Measurements from ENCODE around the gene KLHL34. TPM values are rescaled to one million over a fixed set of nuclear protein-coding genes. Genes with fewer than 3 reads are reported as not detected.

The KLHL34 gene
- total and polyA plus RNA-seq, 2 experiments from 2014 or later = not detected

- H2AFZ ChIP-seq = no peak overlapping the region
- no peaks in the 10 kb centered on the region for H3K9me2 ChIP-seq (replicated peaks; ENCODE audit: insufficient read depth)
- H3K36me3 ChIP-seq (replicated peaks; ENCODE audit: insufficient read depth, low read depth) = no peaks in the 10 kb centered on the region
- H3K4me1 ChIP-seq (ENCODE audit: insufficient read depth) = no peaks in the 10 kb centered on the region
- TF ChIP-seq CTCF (IDR thresholded peaks at IDR 0.05; ENCODE audit: poor library complexity) (no peak), EZH2phosphoT487 (IDR thresholded peaks at IDR 0.05; ENCODE audit: low read depth, severe bottlenecking, unreplicated experiment) (no peak)
- H3K9me3 ChIP-seq (ENCODE audit: low read depth) = no peaks in the 10 kb centered on the region
- H3K27ac ChIP-seq = no peak overlapping the region
- no peak overlapping the region for H3K4me3 ChIP-seq
- H3K27me3 ChIP-seq = no peaks in the 10 kb centered on the region
- no peaks in the 10 kb centered on the region for H3K79me2 ChIP-seq
- DNase-seq (ENCODE audit: low spot score) = no peak
- no peaks in the 10 kb centered on the region for H4K20me1 ChIP-seq (ENCODE audit: insufficient read depth, poor library complexity, severe bottlenecking)
- 63% methylated on average over 5 of the region's 5 CpGs for WGBS (ENCODE audit: low lambda C conversion rate, missing lambda C conversion rate)
- H3K4me2 ChIP-seq = no peak overlapping the region
Measured at GRCh38 chrX:21612154-21612553, 46.0 kb downstream of the KLHL34 start.

- DNase-seq (ENCODE audit: low spot score) = no peak
- H2AFZ ChIP-seq = no peak overlapping the region
- H3K4me3 ChIP-seq = no peak overlapping the region
- no peaks in the 10 kb centered on the region for H3K9me3 ChIP-seq (ENCODE audit: low read depth)
- no peak overlapping the region for H3K27ac ChIP-seq
- H3K9me2 ChIP-seq (replicated peaks; ENCODE audit: insufficient read depth) = no peaks in the 10 kb centered on the region
- H3K4me2 ChIP-seq = no peak overlapping the region
- no peaks in the 10 kb centered on the region for H3K27me3 ChIP-seq
- no peak for TF ChIP-seq EZH2 (IDR thresholded peaks at IDR 0.05; ENCODE audit: borderline replicate concordance)
- no peak for TF ChIP-seq EZH2phosphoT487 (IDR thresholded peaks at IDR 0.05; ENCODE audit: low read depth, severe bottlenecking, unreplicated experiment)
- TF ChIP-seq CTCF (IDR thresholded peaks at IDR 0.05; ENCODE audit: poor library complexity) = no peak
- no peaks in the 10 kb centered on the region for H3K4me1 ChIP-seq (ENCODE audit: insufficient read depth)
- no peaks in the 10 kb centered on the region for H4K20me1 ChIP-seq (ENCODE audit: insufficient read depth, poor library complexity, severe bottlenecking)
- 88% methylated on average over 1 of the region's 1 CpG for WGBS (ENCODE audit: low lambda C conversion rate, missing lambda C conversion rate)
- no peaks in the 10 kb centered on the region for H3K36me3 ChIP-seq (replicated peaks; ENCODE audit: insufficient read depth, low read depth)
- H3K79me2 ChIP-seq = no peaks in the 10 kb centered on the region
Measured at GRCh38 chrX:21610168-21610567, 48.0 kb downstream of the KLHL34 start.

- no peak for DNase-seq (ENCODE audit: low spot score)
- Histone ChIP-seq H3K9me2 (replicated peaks; ENCODE audit: insufficient read depth) (no peaks in the 10 kb centered on the region), H3K9me3 (ENCODE audit: low read depth) (no peaks in the 10 kb centered on the region), H3K4me1 (ENCODE audit: insufficient read depth) (no peaks in the 10 kb centered on the region), H3K4me3 (no peak overlapping the region), H3K79me2 (no peaks in the 10 kb centered on the region), H4K20me1 (ENCODE audit: insufficient read depth, poor library complexity, severe bottlenecking) (no peaks in the 10 kb centered on the region), H3K4me2 (no peak overlapping the region), H2AFZ (no peak overlapping the region), H3K36me3 (replicated peaks; ENCODE audit: insufficient read depth, low read depth) (no peaks in the 10 kb centered on the region), H3K27ac (no peak overlapping the region), H3K27me3 (no peaks in the 10 kb centered on the region)
- TF ChIP-seq CTCF (IDR thresholded peaks at IDR 0.05; ENCODE audit: poor library complexity) = no peak
Measured at GRCh38 chrX:21606002-21606401, 52.1 kb downstream of the KLHL34 start.

Other genes starting within 250 kb of the KLHL34 start
- gene SMPX, start 99.8 kb upstream of the KLHL34 start, total RNA-seq = 0.64 and 1.4 TPM in 2 replicates
- 3.0 and 4.1 TPM in 2 replicates for gene SMPX, start 99.8 kb upstream of the KLHL34 start, polyA plus RNA-seq
- gene MBTPS2, start 181.3 kb upstream of the KLHL34 start, total RNA-seq = 18.5 and 19.9 TPM in 2 replicates
- gene MBTPS2, start 181.3 kb upstream of the KLHL34 start, polyA plus RNA-seq = 9.3 and 18.4 TPM in 2 replicates
- 1.5 and 2.4 TPM in 2 replicates for gene YY2, start 197.7 kb upstream of the KLHL34 start, total RNA-seq
- 1.1 and 1.2 TPM in 2 replicates for gene YY2, start 197.7 kb upstream of the KLHL34 start, polyA plus RNA-seq

All from hepatocyte (in vitro differentiated cells).